Ovary (tissue), 9 donors: ENCODE data around the gene AGBL4. TPM values are rescaled to one million over a fixed set of nuclear protein-coding genes. Genes with fewer than 3 reads are reported as not detected.

Source experiments
- DNase-seq, 5 donors: peaks; one replicate each; pipeline ENCODE4 v3.0.0-alpha.2; 2019 to 2020
- H3K27ac ChIP-seq, 2 donors: fragments of 200-600 bp; one replicate each; pipeline versions ENCODE4 v1.5.1 to v1.8.0; 2019 to 2022
- H3K27me3 ChIP-seq: fragments of 200-600 bp; one replicate; pipeline ENCODE4 v1.8.0; 2022
- H3K36me3 ChIP-seq: fragments of 200-600 bp; sonication (generic); one replicate; pipeline ENCODE4 v1.5.1; 2019
- H3K4me1 ChIP-seq: one replicate; pipeline ENCODE4 v1.8.1; 2013; ENCODE audit warnings: mild to moderate bottlenecking, moderate library complexity; ENCODE audit not compliant: insufficient read depth
- H3K4me3 ChIP-seq: fragments of 200-600 bp; sonication (generic); one replicate; pipeline ENCODE4 v1.5.1; 2017
- H3K9me3 ChIP-seq, 2 donors: fragments of 200-600 bp in 1 of 2; sonication (generic) in 1 of 2; one replicate each; pipeline versions ENCODE4 v1.5.1 to v1.8.1; 2013 to 2019; ENCODE audit warnings: mild to moderate bottlenecking in 1 of 2, moderate library complexity in 1 of 2
- CTCF ChIP-seq, 3 donors: fragments of 450-650 bp in 2 of 3; fragments of 200-600 bp in 1 of 3; IDR thresholded peaks; one replicate each; pipeline versions ENCODE4 v1.5.1 to v1.8.0; 2016 to 2022; ENCODE audit warnings: antibody characterized with exemption in 3 of 3, mild to moderate bottlenecking in 1 of 3
- EP300 ChIP-seq: sonication (generic); formaldehyde crosslinking; IDR thresholded peaks from one replicate; pipeline ENCODE4 v1.6.1; 2017; ENCODE audit warnings: antibody characterized with exemption
- POLR2A ChIP-seq: fragments of 450-650 bp; IDR thresholded peaks from one replicate; pipeline ENCODE4 v1.6.1; 2017; ENCODE audit warnings: antibody characterized with exemption, mild to moderate bottlenecking, moderate library complexity
- WGBS, 3 donors: extraction: QIAGEN DNeasy Blood & Tissue Kit in 1 of 3; methylation state at CpG; one replicate each; pipeline versions ENCODE4 v1.1.5 to v1.1.7; 2013 to 2017; 5-methylcytosine and 5-hydroxymethylcytosine counted together
- intact Hi-C, 4 donors: fragments of 100-400 bp; cut with DNase I; formaldehyde crosslinking; loops; one replicate each; pipeline versions ENCODE4 v1.11.0 to v1.15.1; 2022 to 2023
- polyA plus RNA-seq, 2 donors: library from polyadenylated mRNA; stranded (reverse); fragments of 200-250 nt in 1 of 2; fragments of 350-450 nt in 1 of 2; fragmentation: Illumina TruSeq in 1 of 2; extraction: RNeasy Lipid Tissue Mini Kit (QIAGEN cat#74804) in 1 of 2; gene quantifications; one replicate each; pipeline ENCODE4 v1.2.3, GENCODE V29; 2013 to 2014
- total RNA-seq, 7 donors: library from RNA; depleted of rRNA in 2 of 7; stranded (reverse); fragments of >200 nt in 2 of 7; fragmentation: NEBNext Ultra II Directional in 3 of 7; extraction: Animal tissue kit (Norgen Biotek cat#: 25700) in 3 of 7; gene quantifications; one replicate each; pipeline versions ENCODE4 v1.1.0 to v1.2.4, GENCODE V29; 2016 to 2023
- donor health status: DM: no; HTN: no; CAD: no; lungs with moderate emphysema.
- donor health status: DM: no; HTN: no; CAD: no.
- donor health status: Bipolar disorder and iron deficiency.
- donor health status: DM: yes; HTN: yes; CAD: no.
- donor health status: DM: no; HTN: no; CAD: no.
- donor health status: DM: yes; HTN: yes; CAD: no.

Gene AGBL4
- total and polyA plus RNA-seq, 9 donors: 0.15 to 6.2 (median 0.64) TPM

GRCh38 chr1:49389699-49390098 lies 634.1 kb downstream of the AGBL4 start:
- no peak for DNase-seq
- Histone ChIP-seq H3K4me3 (no peak overlapping the region), H3K36me3 (no peaks in the 10 kb centered on the region), H3K4me1 (no peaks in the 10 kb centered on the region), H3K27ac (no peak overlapping the region), H3K27me3 (peaks cover 2% of the 10 kb centered on the region), H3K9me3 (no peaks in the 10 kb centered on the region)
- TF ChIP-seq EP300: no peak
- TF ChIP-seq POLR2A: no peak
- no peak for TF ChIP-seq CTCF (IDR thresholded peaks at IDR 0.05)
- intact Hi-C loops: no loop called here

- WGBS, 3 donors: 79 to 87% (median 81%) methylated on average over 7 of the region's 7 CpGs
- no peaks in the 10 kb centered on the region for H3K27me3 ChIP-seq
These were observed 659.1 kb downstream of the AGBL4 start for GRCh38 chr1:49364676-49365075.

GRCh38 chr1:49363628-49364027 lies 660.1 kb downstream of the AGBL4 start:
- no peak overlapping the region for H3K4me3 ChIP-seq
- H3K36me3 ChIP-seq: no peaks in the 10 kb centered on the region
- H3K9me3 ChIP-seq: no peaks in the 10 kb centered on the region
- DNase-seq: no peak
- no peaks in the 10 kb centered on the region for H3K4me1 ChIP-seq
- no peak overlapping the region for H3K27ac ChIP-seq
- H3K27me3 ChIP-seq: no peaks in the 10 kb centered on the region
- intact Hi-C loops: no loop called here
- TF ChIP-seq EP300 (no peak), POLR2A (no peak), CTCF (IDR thresholded peaks at IDR 0.05) (no peak)
- 43 to 91% (median 87%) methylated on average over 1 of the region's 1 CpG for WGBS, 3 donors

More at GRCh38 chr1:49364676-49365075, 659.1 kb downstream of the AGBL4 start:
- intact Hi-C loops: no loop called here
- Histone ChIP-seq H3K9me3 (no peaks in the 10 kb centered on the region), H3K4me1 (no peaks in the 10 kb centered on the region), H3K4me3 (no peak overlapping the region), H3K27ac (no peak overlapping the region), H3K36me3 (no peaks in the 10 kb centered on the region)
- DNase-seq: no peak
- no peak for TF ChIP-seq EP300
- TF ChIP-seq POLR2A: no peak
- TF ChIP-seq CTCF (IDR thresholded peaks at IDR 0.05): no peak

- no peak for DNase-seq
- H3K27ac ChIP-seq: no peak overlapping the region
These were observed 665.7 kb downstream of the AGBL4 start for GRCh38 chr1:49358036-49358435.

More at GRCh38 chr1:49358036-49358435, 665.7 kb downstream of the AGBL4 start:
- intact Hi-C loops: no loop called here
- 46 to 76% (median 51%) methylated on average over 1 of the region's 1 CpG for WGBS, 3 donors
- H3K4me1 ChIP-seq: no peaks in the 10 kb centered on the region
- TF ChIP-seq CTCF (IDR thresholded peaks at IDR 0.05) (no peak), POLR2A (no peak), EP300 (no peak)
- H3K9me3 ChIP-seq: no peaks in the 10 kb centered on the region
- no peaks in the 10 kb centered on the region for H3K27me3 ChIP-seq
- H3K4me3 ChIP-seq: no peak overlapping the region
- no peaks in the 10 kb centered on the region for H3K36me3 ChIP-seq
